GM03348 (cell line): ENCODE data around the gene AGAP3.

Experiments used
- DNase-seq: peaks from one replicate; pipeline ENCODE4 v3.0.0; 2012; ENCODE audit warnings: low spot score

AGAP3 gene

GRCh38 chr7:151187409-151188251, 101.4 kb downstream of the AGAP3 start:
- no peak for DNase-seq

GRCh38 chr7:151188252-151188542, 101.9 kb downstream of the AGAP3 start:
- no peak for DNase-seq

- DNase-seq, result no peak
These were observed 102.8 kb downstream of the AGAP3 start for GRCh38 chr7:151189038-151189437.

- no peak for DNase-seq
These were observed 105.3 kb downstream of the AGAP3 start for GRCh38 chr7:151191544-151191943.

GRCh38 chr7:151192002-151192539, 105.8 kb downstream of the AGAP3 start:
- DNase-seq, result no peak

GRCh38 chr7:151193203-151193978, 107.1 kb downstream of the AGAP3 start:
- DNase-seq, result no peak
